OCI-LY7 (cell line): ENCODE results near the gene PGP. TPM values are rescaled to one million over a fixed set of nuclear protein-coding genes. Genes with fewer than 3 reads are reported as not detected.

Experiments
- BruUV-seq: library from RNA; stranded (reverse); fragments of 400-500 nt; replicated peaks from 2 replicates; lab custom pipeline; 2021; lab: Mats Ljungman, UMichigan
- CTCF ChIA-PET: fragments of 300-600 bp; sonication (Branson Sonifier 250); formaldehyde crosslinking; loops from one replicate; lab custom pipeline; 2022; ENCODE audit warnings: antibody characterized with exemption; ENCODE audit not compliant: unreplicated experiment; lab: Charles Lee
- POLR2A ChIA-PET: fragments of 300-600 bp; sonication (Branson Sonifier 250); formaldehyde crosslinking; loops from one replicate; lab custom pipeline; 2022; ENCODE audit warnings: antibody characterized with exemption; lab: Charles Lee
- DNase-seq: peaks from one replicate; pipeline ENCODE4 v3.0.0-alpha.2; 2015; ENCODE audit warnings: low spot score
- H2AFZ ChIP-seq: fragments of 200-600 bp; sonication (generic), shearing (Covaris generic); 2 replicates; pipeline ENCODE4 v1.6.1; 2014; ENCODE audit warnings: mild to moderate bottlenecking, antibody characterized with exemption, low read length, moderate library complexity
- H3K27ac ChIP-seq: fragments of 200-600 bp; sonication (generic); 2 replicates; pipeline ENCODE4 v1.5.1; 2014; ENCODE audit warnings: mixed run types, low read depth, mild to moderate bottlenecking, moderate library complexity, low read length, inconsistent platforms; ENCODE audit not compliant: poor library complexity, severe bottlenecking
- H3K36me3 ChIP-seq: fragments of 200-600 bp; sonication (generic); 2 replicates; pipeline ENCODE4 v1.6.1; 2014; ENCODE audit warnings: mild to moderate bottlenecking, antibody characterized with exemption, low read length, moderate library complexity, mixed read lengths; ENCODE audit not compliant: insufficient read depth
- H3K4me1 ChIP-seq: fragments of 200-600 bp; sonication (generic); 2 replicates; pipeline ENCODE4 v1.5.1; 2014; ENCODE audit warnings: mild to moderate bottlenecking, low read length; ENCODE audit not compliant: insufficient read depth, poor library complexity, severe bottlenecking
- H3K4me2 ChIP-seq: fragments of 200-600 bp; sonication (generic); 2 replicates; pipeline ENCODE4 v1.6.1; 2014; ENCODE audit warnings: mild to moderate bottlenecking, low read length
- H3K4me3 ChIP-seq: fragments of 200-600 bp; sonication (generic); 2 replicates; pipeline ENCODE4 v1.5.1; 2014; ENCODE audit warnings: mild to moderate bottlenecking, low read depth, low read length; ENCODE audit not compliant: poor library complexity, severe bottlenecking
- H3K79me2 ChIP-seq: fragments of 200-600 bp; sonication (generic); 2 replicates; pipeline ENCODE4 v1.6.1; 2016; ENCODE audit warnings: low read depth, mild to moderate bottlenecking, low read length, moderate library complexity, mixed read lengths; ENCODE audit not compliant: insufficient read depth
- H3K9me2 ChIP-seq: fragments of 200-600 bp; sonication (generic); 2 replicates; pipeline ENCODE4 v1.6.1; 2016; ENCODE audit warnings: mild to moderate bottlenecking, low read length, mixed read lengths; ENCODE audit not compliant: insufficient read depth
- H3K9me3 ChIP-seq: fragments of 200-600 bp; sonication (generic); 2 replicates; pipeline ENCODE4 v1.6.1; 2014; ENCODE audit warnings: mild to moderate bottlenecking, mixed run types, low read length, mixed read lengths
- H4K20me1 ChIP-seq: fragments of 200-600 bp; sonication (generic); 2 replicates; pipeline ENCODE4 v1.6.1; 2014; ENCODE audit warnings: mild to moderate bottlenecking, antibody characterized with exemption, low read length, moderate library complexity, mixed read lengths; ENCODE audit not compliant: insufficient read depth
- CTCF ChIP-seq: fragments of 200-600 bp; sonication (generic); conservative IDR thresholded peaks from 2 replicates; pipeline ENCODE4 v1.5.1; 2014; ENCODE audit warnings: mild to moderate bottlenecking, antibody characterized with exemption, low read length, moderate library complexity, mixed read lengths
- EZH2phosphoT487 ChIP-seq: fragments of 200-600 bp; sonication (generic); IDR thresholded peaks from 2 replicates; pipeline ENCODE4 v1.6.1; 2018; ENCODE audit warnings: low read depth, borderline replicate concordance, mild to moderate bottlenecking, mixed run types, antibody characterized with exemption, low read length, moderate library complexity, mixed read lengths
- intact Hi-C: fragments of 100-400 bp; cut with micrococcal nuclease; formaldehyde crosslinking; loops from one replicate; pipeline ENCODE4 v1.10.0; 2022; ENCODE audit not compliant: unreplicated experiment
- total RNA-seq, 2 experiments: library from RNA; depleted of rRNA in 1 of 2; stranded (reverse); fragments of >200 nt in 1 of 2; shearing (Covaris generic) in 1 of 2; gene quantifications; 2 replicates each; pipeline ENCODE4 v1.2.3, GENCODE V29; 2014 to 2022

The PGP gene
- total RNA-seq, 2 experiments from 2014 or later = 37.9 to 44.2 TPM

- ChIA-PET POLR2A (interaction anchor here (1.3 kb wide), 1 partner anchor 68 kb away, joined by 3 read pairs; no protein-coding TSS in a partner anchor), CTCF (interaction anchor here (0.6 kb wide), 1 partner anchor 14 kb away, joined by 3 read pairs; no protein-coding TSS in a partner anchor)
- peaks cover 16% of the 10 kb centered on the region; the same call in 1 of the 2 replicates for H3K79me2 ChIP-seq
- no peak overlapping the region for H3K27ac ChIP-seq
- no peak for DNase-seq
- intact Hi-C loops = no loop called here
- H3K4me2 ChIP-seq = no peak overlapping the region
- H3K9me3 ChIP-seq = no peaks in the 10 kb centered on the region
- 0 out of 2 replicates have a peak, but pooled peaks cover 4% of the 10 kb centered on the region for H4K20me1 ChIP-seq
- H3K4me1 ChIP-seq = peaks cover 27% of the 10 kb centered on the region
- H3K4me3 ChIP-seq = no peak overlapping the region
- TF ChIP-seq EZH2phosphoT487 (no peak), CTCF (no peak)
- no peak overlapping the region for H2AFZ ChIP-seq
- BruUV-seq = no TSS peak
- no peaks in the 10 kb centered on the region for H3K9me2 ChIP-seq
- peaks cover 44% of the 10 kb centered on the region for H3K36me3 ChIP-seq
Measured at GRCh38 chr16:2207872-2208271, 6.8 kb downstream of the PGP start.

GRCh38 chr16:2206780-2207433 is 7.7 kb downstream of the PGP start:
- no peaks in the 10 kb centered on the region for H4K20me1 ChIP-seq
- no peaks in the 10 kb centered on the region for H3K9me3 ChIP-seq
- H3K27ac ChIP-seq = peak overlapping the region; percentile 64
- peak overlapping the region; percentile 95 for H3K4me2 ChIP-seq
- TF ChIP-seq CTCF (no peak), EZH2phosphoT487 (no peak)
- H2AFZ ChIP-seq = no peak overlapping the region
- H3K4me1 ChIP-seq = peaks cover 17% of the 10 kb centered on the region
- H3K9me2 ChIP-seq = no peaks in the 10 kb centered on the region
- ChIA-PET POLR2A (interaction anchor here (0.6 to 1.1 kb wide), 2 partner anchors 8 to 253 kb away, joined by 4 read pairs; partner anchors contain the start of genes PGP and TEDC2), CTCF (interaction anchor here (0.6 kb wide), 1 partner anchor 13 kb away, joined by 3 read pairs; no protein-coding TSS in a partner anchor)
- intact Hi-C loops = no loop called here
- no TSS peak for BruUV-seq
- H3K79me2 ChIP-seq = peaks cover 12% of the 10 kb centered on the region; the same call in 1 of the 2 replicates
- H3K4me3 ChIP-seq = peak overlapping the region; percentile 79
- DNase-seq = no peak
- H3K36me3 ChIP-seq = peaks cover 36% of the 10 kb centered on the region

- ChIA-PET POLR2A (interaction anchor here (0.6 to 1.1 kb wide), 2 partner anchors 8 to 253 kb away, joined by 4 read pairs; partner anchors contain the start of genes PGP and TEDC2), CTCF (no interaction called here)
- BruUV-seq = TSS peak; percentile 65
- Histone ChIP-seq H2AFZ (no peak overlapping the region), H3K9me3 (no peaks in the 10 kb centered on the region), H3K27ac (peak overlapping the region; percentile 64), H3K4me2 (peak overlapping the region; percentile 95), H4K20me1 (no peaks in the 10 kb centered on the region), H3K9me2 (no peaks in the 10 kb centered on the region), H3K79me2 (peaks cover 12% of the 10 kb centered on the region; the same call in 1 of the 2 replicates), H3K4me3 (peak overlapping the region; percentile 79), H3K36me3 (peaks cover 35% of the 10 kb centered on the region), H3K4me1 (peaks cover 13% of the 10 kb centered on the region)
- DNase-seq = no peak
- no peak for TF ChIP-seq EZH2phosphoT487
- intact Hi-C loops = no loop called here
Measured at GRCh38 chr16:2206420-2206779, 8.2 kb downstream of the PGP start.
